HL-60 (cell line): Measurements from ENCODE around the gene EPYC.

Experiments used
- GABPA ChIP-seq: IDR thresholded peaks from 2 replicates; pipeline ENCODE4 v1.6.1; 2012; ENCODE audit warnings: low read depth
- POLR2AphosphoS5 ChIP-seq: IDR thresholded peaks from 2 replicates; pipeline ENCODE4 v1.6.1; 2012; ENCODE audit warnings: low read depth
- SPI1 ChIP-seq: IDR thresholded peaks from 2 replicates; pipeline ENCODE4 v1.6.1; 2012; ENCODE audit warnings: low read depth, mild to moderate bottlenecking, borderline replicate concordance
- TF ChIP-seq, protein P1 (sequence below): IDR thresholded peaks from one replicate; pipeline ENCODE4 v1.5.1; 2011; ENCODE audit warnings: low read length, control low read depth, inconsistent platforms; ENCODE audit not compliant: insufficient read depth
- TF ChIP-seq, protein P2 (sequence below): IDR thresholded peaks from 2 replicates; pipeline ENCODE4 v1.6.1; 2012; ENCODE audit warnings: low read depth; ENCODE audit not compliant: insufficient replicate concordance

DNA sequence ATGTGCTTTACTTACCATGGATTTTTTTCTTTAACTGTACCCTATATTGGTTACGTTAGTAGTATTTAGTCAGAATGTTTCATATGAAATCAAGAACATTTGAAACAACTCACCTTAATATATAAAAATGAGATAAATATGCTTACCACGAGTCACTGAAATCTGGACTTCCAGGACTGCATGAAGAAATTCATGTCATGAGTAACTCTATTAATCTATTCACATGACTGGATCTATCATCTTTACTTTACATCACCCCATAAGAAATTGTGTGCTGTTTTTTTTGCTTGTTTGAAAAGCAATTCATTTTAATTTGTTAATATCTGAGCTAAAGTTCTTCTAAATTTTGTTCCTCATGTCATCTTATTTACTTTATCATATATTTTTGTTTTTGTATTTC is 5.2 kb downstream of the EPYC start:
- TF ChIP-seq, protein P1, sequence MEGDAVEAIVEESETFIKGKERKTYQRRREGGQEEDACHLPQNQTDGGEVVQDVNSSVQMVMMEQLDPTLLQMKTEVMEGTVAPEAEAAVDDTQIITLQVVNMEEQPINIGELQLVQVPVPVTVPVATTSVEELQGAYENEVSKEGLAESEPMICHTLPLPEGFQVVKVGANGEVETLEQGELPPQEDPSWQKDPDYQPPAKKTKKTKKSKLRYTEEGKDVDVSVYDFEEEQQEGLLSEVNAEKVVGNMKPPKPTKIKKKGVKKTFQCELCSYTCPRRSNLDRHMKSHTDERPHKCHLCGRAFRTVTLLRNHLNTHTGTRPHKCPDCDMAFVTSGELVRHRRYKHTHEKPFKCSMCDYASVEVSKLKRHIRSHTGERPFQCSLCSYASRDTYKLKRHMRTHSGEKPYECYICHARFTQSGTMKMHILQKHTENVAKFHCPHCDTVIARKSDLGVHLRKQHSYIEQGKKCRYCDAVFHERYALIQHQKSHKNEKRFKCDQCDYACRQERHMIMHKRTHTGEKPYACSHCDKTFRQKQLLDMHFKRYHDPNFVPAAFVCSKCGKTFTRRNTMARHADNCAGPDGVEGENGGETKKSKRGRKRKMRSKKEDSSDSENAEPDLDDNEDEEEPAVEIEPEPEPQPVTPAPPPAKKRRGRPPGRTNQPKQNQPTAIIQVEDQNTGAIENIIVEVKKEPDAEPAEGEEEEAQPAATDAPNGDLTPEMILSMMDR = no peak
- no peak for TF ChIP-seq GABPA
- no peak for TF ChIP-seq POLR2AphosphoS5
- TF ChIP-seq, protein P2, sequence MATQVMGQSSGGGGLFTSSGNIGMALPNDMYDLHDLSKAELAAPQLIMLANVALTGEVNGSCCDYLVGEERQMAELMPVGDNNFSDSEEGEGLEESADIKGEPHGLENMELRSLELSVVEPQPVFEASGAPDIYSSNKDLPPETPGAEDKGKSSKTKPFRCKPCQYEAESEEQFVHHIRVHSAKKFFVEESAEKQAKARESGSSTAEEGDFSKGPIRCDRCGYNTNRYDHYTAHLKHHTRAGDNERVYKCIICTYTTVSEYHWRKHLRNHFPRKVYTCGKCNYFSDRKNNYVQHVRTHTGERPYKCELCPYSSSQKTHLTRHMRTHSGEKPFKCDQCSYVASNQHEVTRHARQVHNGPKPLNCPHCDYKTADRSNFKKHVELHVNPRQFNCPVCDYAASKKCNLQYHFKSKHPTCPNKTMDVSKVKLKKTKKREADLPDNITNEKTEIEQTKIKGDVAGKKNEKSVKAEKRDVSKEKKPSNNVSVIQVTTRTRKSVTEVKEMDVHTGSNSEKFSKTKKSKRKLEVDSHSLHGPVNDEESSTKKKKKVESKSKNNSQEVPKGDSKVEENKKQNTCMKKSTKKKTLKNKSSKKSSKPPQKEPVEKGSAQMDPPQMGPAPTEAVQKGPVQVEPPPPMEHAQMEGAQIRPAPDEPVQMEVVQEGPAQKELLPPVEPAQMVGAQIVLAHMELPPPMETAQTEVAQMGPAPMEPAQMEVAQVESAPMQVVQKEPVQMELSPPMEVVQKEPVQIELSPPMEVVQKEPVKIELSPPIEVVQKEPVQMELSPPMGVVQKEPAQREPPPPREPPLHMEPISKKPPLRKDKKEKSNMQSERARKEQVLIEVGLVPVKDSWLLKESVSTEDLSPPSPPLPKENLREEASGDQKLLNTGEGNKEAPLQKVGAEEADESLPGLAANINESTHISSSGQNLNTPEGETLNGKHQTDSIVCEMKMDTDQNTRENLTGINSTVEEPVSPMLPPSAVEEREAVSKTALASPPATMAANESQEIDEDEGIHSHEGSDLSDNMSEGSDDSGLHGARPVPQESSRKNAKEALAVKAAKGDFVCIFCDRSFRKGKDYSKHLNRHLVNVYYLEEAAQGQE = no peak
- no peak for TF ChIP-seq SPI1
